ENCODE results near the gene AKAP17A. TPM values are rescaled to one million over a fixed set of nuclear protein-coding genes. Genes with fewer than 3 reads are reported as not detected.

AKAP17A gene
- total and polyA plus RNA-seq, 2 of the 8 experiments (the other 6 are each of a cell fraction or from before 2014, with no cell fraction given) = 14.0 to 41.2 TPM

DNA sequence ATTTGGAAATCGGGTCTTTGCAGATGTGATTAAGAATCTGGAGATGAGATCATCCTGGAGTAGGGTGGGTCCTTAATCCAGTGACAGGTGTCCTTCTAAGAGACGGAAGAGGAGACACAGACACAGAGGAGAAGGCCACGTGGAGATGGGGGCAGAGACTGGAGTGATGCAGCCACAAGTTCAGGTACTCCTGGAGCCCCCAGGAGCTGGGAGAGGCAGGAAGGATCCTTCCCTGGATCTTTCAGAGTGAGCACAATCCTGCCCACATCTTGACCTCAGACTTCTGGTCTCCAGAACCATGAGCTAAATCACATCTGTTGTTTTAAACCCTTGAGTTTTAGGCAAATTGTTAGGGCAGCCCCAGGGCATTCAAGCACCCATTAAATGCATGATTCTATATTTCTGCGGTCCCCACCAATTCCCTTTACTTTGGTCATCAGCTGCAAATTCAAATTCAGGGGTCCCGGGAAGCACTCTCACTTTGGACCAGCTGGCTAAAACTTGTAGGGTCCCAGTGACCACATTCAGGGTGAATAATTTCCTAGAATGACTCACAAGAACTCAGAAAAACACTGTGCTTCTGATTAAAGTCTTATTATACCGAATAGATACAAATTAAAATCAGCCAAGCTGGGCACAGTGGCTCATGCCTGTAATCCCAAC is 12.8 kb upstream of the AKAP17A start:
- peaks cover 0 to 3% of the 10 kb centered on the region in 2 experiments; a peak in 2 of 4 replicates for H3K9me3 ChIP-seq (ENCODE audit: insufficient read depth in 2 of 2, low read depth in 1 of 2, low read length in 1 of 2)

More for the DNA sequence above, 12.8 kb upstream of the AKAP17A start:
- Histone ChIP-seq H3K23me2 (ENCODE audit: low read depth, low read length) (peaks cover 22% of the 10 kb centered on the region; the same call in 1 of the 2 replicates), H3K79me2 (ENCODE audit: control insufficient read depth in 1 of 2, insufficient read depth in 2 of 2, low read length in 2 of 2) (no peaks in the 10 kb centered on the region), H3K4me3 (ENCODE audit: extremely low read depth in 1 of 4, insufficient read depth in 2 of 4, low read depth in 3 of 4, low read length in 4 of 4) (no peak overlapping the region), H2AFZ (ENCODE audit: low read length) (no peak overlapping the region), H4K91ac (replicated peaks; ENCODE audit: insufficient read length, low read length) (no peak overlapping the region), H3K56ac (replicated peaks; ENCODE audit: insufficient read length, low read depth, low read length) (no peak overlapping the region), H3K14ac (ENCODE audit: insufficient read length) (no peak overlapping the region), H3K36me3 (ENCODE audit: control insufficient read depth in 2 of 4, insufficient read depth in 4 of 4, low read length in 3 of 4) (no peaks in the 10 kb centered on the region), H2BK5ac (ENCODE audit: low read depth, low read length) (no peak overlapping the region), H3K4ac (replicated peaks; ENCODE audit: insufficient read length, low read depth, low read length) (no peak overlapping the region), H3K4me1 (replicated peaks in 1 of 4; ENCODE audit: control insufficient read depth in 3 of 4, insufficient read depth in 4 of 4, low read length in 3 of 4) (no peaks in the 10 kb centered on the region), H4K8ac (ENCODE audit: extremely low read depth, insufficient read depth, low read length) (no peak overlapping the region), H2BK15ac (ENCODE audit: low read length) (no peak overlapping the region), H3K27me3 (replicated peaks in 1 of 4; ENCODE audit: control insufficient read depth in 3 of 4, extremely low read depth in 1 of 4, insufficient read depth in 3 of 4, low read length in 3 of 4) (no peaks in the 10 kb centered on the region), H4K20me1 (replicated peaks in 1 of 2; ENCODE audit: control insufficient read depth in 1 of 2, insufficient read depth in 2 of 2, low read length in 2 of 2) (no peaks in the 10 kb centered on the region), H3K79me1 (ENCODE audit: low read depth, low read length) (no peaks in the 10 kb centered on the region), H2BK20ac (ENCODE audit: low read length) (no peak overlapping the region), H3K9ac (replicated peaks in 1 of 4; ENCODE audit: extremely low read depth in 1 of 4, low read depth in 3 of 4, low read length in 3 of 4) (no peak overlapping the region), H4K5ac (ENCODE audit: insufficient read length, low read depth, low read length) (no peak overlapping the region), H3K18ac (ENCODE audit: extremely low read depth, low read length) (no peak overlapping the region), H3K27ac (ENCODE audit: low read depth, low read length) (no peak overlapping the region), H2BK120ac (replicated peaks; ENCODE audit: low read depth, low read length) (no peak overlapping the region), H2BK12ac (ENCODE audit: low read depth, low read length) (no peak overlapping the region), H3K4me2 (ENCODE audit: insufficient read depth in 1 of 2, low read depth in 2 of 2, low read length in 2 of 2) (no peak overlapping the region), H2AK5ac (ENCODE audit: low read depth, low read length) (no peak overlapping the region), H3K23ac (ENCODE audit: insufficient read length) (no peak overlapping the region)
- DNase-seq (ENCODE audit: low read depth in 1 of 2, low spot score in 2 of 2) (no peak), FAIRE-seq (no peak)
- WGBS, 2 experiments (ENCODE audit: extremely low coverage in 1 of 2, insufficient coverage in 1 of 2, insufficient read length in 1 of 2, insufficient replicate concordance in 2 of 2, low coverage in 1 of 2, low lambda C conversion rate in 2 of 2, missing lambda C conversion rate in 1 of 2) = 68% methylated on average over 6 of the region's 6 CpGs; no CpG with 5 or more reads in 1 of the 2 experiments
- no peak for TF ChIP-seq EZH2 (IDR thresholded peaks at IDR 0.05; ENCODE audit: low read depth, low read length, severe bottlenecking)
- TF ChIP-seq EP300 (IDR thresholded peaks at IDR 0.05; ENCODE audit: borderline replicate concordance in 1 of 2, low read depth in 2 of 2, low read length in 2 of 2) = no peak
- no peak for TF ChIP-seq RBBP5 (IDR thresholded peaks at IDR 0.05; ENCODE audit: borderline replicate concordance, low read depth, low read length)
- TF ChIP-seq GTF2F1 (IDR thresholded peaks at IDR 0.05; ENCODE audit: borderline replicate concordance, low read depth, low read length) = no peak
- no peak for TF ChIP-seq SIX5 (IDR thresholded peaks at IDR 0.05; ENCODE audit: low read depth, low read length)
- ChIA-PET CTCF (ENCODE audit: partially characterized antibody) (no interaction called here), POLR2A (ENCODE audit: partially characterized antibody) (no interaction called here)

Data from H1 (cell line).